Putamen (tissue), 1 donor: ENCODE measurements around the gene SMCO4.

ENCODE experiments used
- DNase-seq: peaks from one replicate; pipeline ENCODE4 v3.0.0-alpha.2; 2016; ENCODE audit warnings: low spot score

SMCO4 gene

GRCh38 chr11:93528757-93529645, 14.2 kb downstream of the SMCO4 start:
- DNase-seq, result no peak

DNA sequence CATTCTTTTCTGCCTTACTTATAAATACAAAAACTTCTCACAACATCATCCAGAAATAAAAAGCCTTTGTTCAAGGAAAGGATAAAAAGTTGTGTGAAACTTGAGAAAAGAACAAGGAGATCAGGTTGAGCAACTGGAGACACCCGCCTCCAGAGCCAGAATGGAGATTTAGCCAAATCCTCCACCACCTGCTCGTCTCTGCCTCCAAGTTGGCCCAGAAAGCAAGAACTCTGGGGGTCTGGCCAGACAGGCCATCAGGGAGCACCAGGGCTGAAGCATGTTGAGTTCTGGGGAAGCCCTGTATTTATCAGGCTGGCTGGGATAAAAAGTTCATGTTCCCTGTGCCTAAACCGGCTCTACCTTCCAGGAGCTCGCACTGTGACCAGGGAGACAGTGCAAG, 14.9 kb downstream of the SMCO4 start:
- no peak for DNase-seq

DNA sequence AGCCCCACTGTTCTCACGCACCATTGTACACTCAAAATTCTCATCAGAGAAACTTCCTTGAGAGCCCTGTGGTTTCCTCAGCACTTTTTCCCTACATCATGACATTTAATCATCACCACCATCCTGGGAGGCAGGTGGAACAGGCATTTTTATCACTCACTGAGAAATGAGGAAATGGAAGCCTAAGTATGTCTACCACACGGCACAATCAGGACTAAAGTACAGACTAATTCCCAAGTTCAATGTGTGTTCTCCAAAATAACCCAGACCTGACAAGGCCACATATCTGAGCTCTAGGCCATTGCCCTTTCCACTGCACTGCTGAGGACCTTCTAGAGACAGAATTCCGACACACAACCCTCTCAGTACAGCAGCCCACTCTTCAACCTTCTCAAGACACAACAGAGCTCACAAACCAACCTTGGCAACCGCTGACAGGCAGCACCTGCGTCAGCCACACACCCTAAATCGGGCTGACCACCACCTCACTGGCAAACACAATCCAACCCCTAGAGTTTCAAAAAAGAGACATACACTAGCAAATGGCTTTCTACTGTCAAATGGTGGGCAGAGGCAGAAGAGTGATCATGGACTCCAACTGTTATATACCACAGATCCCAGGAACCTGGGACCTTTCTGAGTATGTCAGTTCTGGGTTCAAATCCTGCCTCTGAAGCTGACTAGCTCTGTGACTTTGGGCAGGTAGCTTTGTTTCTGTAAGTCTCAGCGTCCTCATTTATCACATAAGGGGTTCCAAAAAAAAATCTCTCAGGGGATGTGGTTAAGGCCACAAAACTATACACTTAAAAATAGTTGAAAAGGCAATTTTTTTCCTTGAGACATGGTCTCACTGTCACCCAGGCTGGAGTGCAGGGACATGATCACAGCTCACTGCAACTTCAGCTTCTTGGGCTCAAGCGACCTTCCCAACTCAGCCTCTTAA, 16.3 kb downstream of the SMCO4 start:
- DNase-seq, result no peak

GRCh38 chr11:93526346-93526633, 16.9 kb downstream of the SMCO4 start:
- no peak for DNase-seq

GRCh38 chr11:93525601-93526345, 17.4 kb downstream of the SMCO4 start:
- DNase-seq, result no peak

- DNase-seq, result no peak
Measured at GRCh38 chr11:93524858-93525257, 18.3 kb downstream of the SMCO4 start.

DNA sequence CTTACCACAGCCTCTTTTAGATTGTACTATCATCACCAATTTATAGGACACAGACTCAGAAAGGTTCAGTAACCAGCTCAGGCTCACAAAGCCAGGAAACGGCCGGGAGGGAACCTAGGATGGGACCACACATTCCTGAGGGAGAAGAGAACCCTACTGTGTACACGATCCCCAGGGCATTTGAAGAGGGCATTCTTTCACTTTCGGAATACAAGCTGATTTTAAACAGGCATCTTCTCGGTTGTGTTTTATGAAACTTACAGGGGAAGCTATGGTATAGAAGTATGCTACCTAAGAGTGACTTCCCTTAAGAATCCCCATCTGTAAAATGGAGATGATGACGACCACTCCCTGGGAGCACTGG, 19.0 kb downstream of the SMCO4 start:
- DNase-seq, result no peak

DNA sequence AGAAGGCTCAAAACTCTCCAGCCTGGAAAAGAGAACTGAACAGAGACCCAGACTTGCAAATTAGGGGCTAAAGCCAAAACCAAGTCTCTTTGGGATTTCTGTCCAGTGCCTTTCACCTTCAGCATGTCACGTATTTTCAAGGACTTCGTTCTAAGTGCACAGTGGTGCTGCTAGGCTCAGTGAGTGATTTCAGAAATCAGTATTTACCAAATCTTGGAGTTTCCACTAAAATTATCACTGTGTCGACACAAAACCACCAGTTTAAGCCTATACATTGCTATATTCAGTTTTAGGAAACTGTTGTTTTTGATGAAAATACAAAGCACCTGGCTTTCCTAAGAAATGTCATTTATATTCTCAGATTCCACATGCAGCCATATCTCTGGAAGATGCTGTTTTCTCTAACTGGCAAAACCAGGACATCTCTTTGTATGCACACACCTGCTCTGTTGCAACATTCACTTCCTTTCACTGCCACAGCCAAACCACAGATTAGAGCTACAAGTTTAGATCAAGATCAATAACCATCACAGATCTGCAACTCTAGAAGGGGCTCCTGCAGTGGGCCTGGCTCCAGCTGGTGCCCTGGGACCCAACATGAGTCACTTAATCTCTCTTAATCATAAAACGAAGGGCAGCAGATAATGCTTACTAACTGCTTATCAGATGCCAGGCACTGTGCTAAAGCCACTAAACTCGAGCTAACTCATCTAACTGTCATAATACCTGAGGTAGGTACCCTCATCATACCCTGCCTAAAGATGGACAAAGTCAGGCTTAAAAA, 22.3 kb downstream of the SMCO4 start:
- no peak for DNase-seq

DNA sequence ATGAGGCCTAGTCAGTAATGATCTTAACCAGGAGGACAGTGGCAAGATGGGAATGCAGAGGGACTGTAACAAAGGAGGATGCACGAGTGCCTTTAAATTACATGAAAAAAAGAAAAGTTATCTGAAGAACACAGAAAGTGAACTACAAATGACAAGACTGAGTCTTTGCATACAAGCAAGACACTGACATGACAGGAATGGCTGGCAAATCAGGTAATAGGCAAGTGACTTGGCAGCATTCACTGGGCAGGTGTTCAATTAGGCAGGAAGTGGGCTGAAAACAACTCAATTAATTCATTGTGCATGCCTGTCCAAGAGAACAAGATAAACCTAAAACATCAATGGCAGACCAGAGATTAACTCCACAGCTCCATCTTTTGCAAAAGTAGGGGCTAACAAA, 24.0 kb downstream of the SMCO4 start:
- DNase-seq, result no peak

DNA sequence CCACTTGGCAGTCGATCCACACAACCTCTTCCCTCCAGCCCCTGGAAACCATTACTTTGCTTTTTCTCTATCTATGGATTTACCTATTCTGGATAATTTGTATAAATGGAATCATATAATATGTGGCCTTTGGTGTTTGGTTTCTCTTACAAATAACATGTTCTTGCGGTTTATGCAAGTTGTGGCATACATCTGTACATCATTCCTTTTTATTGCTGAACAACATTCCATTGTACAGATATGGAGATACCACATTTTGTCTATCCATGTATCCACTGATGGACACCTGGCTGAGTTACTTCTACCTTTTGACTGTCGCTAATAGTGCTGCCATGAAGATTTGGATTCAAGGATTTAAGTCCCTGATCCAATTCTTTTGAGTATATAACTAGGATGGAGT, 25.1 kb downstream of the SMCO4 start:
- DNase-seq, result no peak

DNA sequence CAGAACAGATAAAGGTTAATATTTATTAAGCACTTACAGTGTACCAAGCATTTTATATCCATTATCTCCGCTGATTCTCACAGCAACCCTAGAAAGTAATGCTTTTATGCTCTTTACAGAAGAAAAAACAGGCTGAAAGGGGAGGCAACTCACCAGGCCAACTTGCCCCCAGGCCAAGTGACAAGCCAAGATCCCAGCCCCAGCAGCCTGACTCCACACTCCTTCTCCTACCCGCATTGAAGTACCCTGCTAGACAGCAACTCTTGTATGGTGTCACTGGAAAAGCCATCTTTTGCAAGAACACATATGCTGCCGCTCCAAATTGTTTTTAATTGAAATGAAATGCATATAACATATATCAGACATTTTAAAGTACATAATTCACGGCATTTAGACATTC, 25.6 kb downstream of the SMCO4 start:
- no peak for DNase-seq

DNA sequence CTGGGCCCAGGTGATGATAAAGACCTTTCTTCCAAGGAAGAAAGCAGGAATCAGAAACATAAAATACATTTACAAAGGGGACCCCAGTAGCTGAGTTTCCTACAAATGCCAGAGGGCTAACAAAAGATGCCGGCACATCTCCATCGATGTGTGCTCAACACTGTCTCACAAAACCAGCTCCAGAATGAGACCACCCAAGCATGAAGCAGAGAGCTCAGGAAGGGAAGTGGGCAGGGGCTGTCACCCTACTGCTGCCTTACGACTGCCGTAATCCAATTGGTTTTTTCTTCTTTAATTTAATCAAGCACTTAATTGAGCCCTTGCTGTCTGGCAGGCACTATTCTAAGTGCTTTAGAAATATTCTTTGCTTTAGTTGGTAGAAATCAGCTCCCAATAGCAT, 26.1 kb downstream of the SMCO4 start:
- no peak for DNase-seq

GRCh38 chr11:93515441-93516025, 27.7 kb downstream of the SMCO4 start:
- DNase-seq, result no peak

DNA sequence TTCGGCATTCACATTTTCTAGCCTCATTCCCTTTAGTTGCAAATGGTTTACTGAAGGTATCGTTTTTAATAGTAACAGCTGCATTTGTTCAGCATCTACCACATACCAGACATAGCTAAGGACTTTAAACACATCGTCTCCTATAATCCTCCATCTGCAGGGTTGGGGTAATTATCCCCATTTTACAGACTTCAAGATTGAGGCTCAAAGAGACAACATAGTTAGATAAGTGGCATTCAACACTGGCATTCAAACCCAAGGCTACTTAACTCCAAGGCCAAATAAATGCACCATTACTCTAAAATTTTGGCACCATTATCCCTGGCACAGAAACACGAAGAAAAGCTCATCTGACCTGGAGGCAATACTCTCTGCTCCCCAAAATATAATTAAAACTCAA, 28.5 kb downstream of the SMCO4 start:
- no peak for DNase-seq

GRCh38 chr11:93513772-93514171, 29.4 kb downstream of the SMCO4 start:
- no peak for DNase-seq

GRCh38 chr11:93512949-93513667, 30.1 kb downstream of the SMCO4 start:
- DNase-seq, result no peak

GRCh38 chr11:93512073-93512475, 31.1 kb downstream of the SMCO4 start:
- DNase-seq, result no peak

DNA sequence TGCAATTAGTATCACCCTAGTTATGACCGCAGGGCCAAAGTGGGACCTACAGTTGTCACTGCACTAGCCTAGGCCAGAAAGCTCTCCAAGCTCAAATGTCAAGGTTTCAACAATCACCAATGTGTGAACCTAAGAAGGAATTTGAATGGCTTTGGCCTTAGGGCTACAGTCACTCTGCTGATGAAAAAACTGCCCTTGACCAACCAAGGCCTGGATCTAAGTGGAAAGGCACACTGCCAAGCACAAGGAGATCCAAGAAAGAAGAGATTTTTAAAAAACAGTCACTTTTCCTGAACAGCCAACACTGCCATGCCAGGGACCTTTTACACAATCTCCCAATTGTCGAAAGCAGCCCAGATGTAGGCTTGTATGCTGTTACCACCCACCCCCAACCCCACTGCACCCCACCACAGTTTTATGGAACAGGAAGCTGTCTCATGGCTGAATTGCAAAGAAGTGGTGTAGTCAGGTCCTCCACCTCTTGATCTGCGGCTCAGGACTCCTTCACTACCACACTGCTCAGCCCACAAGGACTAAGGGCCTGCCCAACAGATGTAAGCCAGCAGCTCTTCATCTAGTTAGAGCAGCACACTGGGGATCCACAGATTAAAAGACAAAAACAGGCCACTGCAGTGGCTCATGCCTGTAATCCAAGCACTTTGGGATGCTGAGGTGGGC, 32.9 kb downstream of the SMCO4 start:
- no peak for DNase-seq

DNA sequence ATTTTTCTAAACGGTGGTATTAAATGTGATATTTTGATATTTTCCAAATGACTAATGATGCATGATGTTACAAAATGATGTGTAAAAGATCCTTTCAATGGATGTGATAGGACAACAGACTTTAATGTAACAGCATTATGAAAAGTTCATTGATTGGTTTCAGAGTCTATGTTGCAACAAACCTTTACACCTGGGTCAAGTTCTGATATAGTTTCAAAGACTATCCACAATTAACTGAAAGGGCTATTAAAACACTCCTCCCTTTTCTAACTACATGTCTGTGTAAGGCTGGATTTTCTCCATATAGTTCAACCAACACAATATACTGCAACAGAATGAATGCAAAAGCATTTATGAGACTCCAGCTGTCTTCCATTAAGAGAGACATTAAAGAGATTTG, 35.7 kb downstream of the SMCO4 start:
- DNase-seq, result no peak

- no peak for DNase-seq
Measured at GRCh38 chr11:93505703-93506102, 37.5 kb downstream of the SMCO4 start.
